Endothelial cell of umbilical vein (primary cell): ENCODE data around the gene NR5A2. TPM values are rescaled to one million over a fixed set of nuclear protein-coding genes. Genes with fewer than 3 reads are reported as not detected.

Experiments
- BruUV-seq: library from RNA; stranded (reverse); fragments of 400-500 nt; replicated peaks from 2 replicates; lab custom pipeline; 2021; lab: Mats Ljungman, UMichigan
- CTCF ChIA-PET: fragments of 300-600, 350-600 bp; sonication (Branson Sonifier 250); formaldehyde crosslinking; loops from one replicate; lab custom pipeline; 2021; ENCODE audit warnings: antibody characterized with exemption, inconsistent platforms; lab: Charles Lee
- POLR2A ChIA-PET: fragments of 300-600, 350-600 bp; sonication (Branson Sonifier 250); formaldehyde crosslinking; loops from one replicate; lab custom pipeline; 2021; ENCODE audit warnings: antibody characterized with exemption, inconsistent platforms; lab: Charles Lee
- DNase-seq: peaks from one replicate; pipeline ENCODE4 v3.0.0-alpha.2; 2011; ENCODE audit warnings: low read depth, low spot score
- FAIRE-seq: peaks from 2 replicates; lab custom pipeline; 2011; peaks lifted over from hg19 to GRCh38; lab: Jason Lieb, UNC
- H2AFZ ChIP-seq: 2 replicates; pipeline ENCODE4 v1.6.0; 2012; ENCODE audit warnings: low read depth, low read length, control low read depth, inconsistent platforms
- H3K27ac ChIP-seq: 2 replicates; pipeline ENCODE4 v1.5.1; 2011; ENCODE audit warnings: low read depth, mild to moderate bottlenecking, control low read depth, low read length, moderate library complexity; ENCODE audit not compliant: insufficient read depth
- H3K27me3 ChIP-seq, 2 experiments: 2 replicates each; pipeline versions ENCODE4 v1.6.0 to v1.6.1; 2011; ENCODE audit warnings: low read length in 2 of 2, mixed read lengths in 1 of 2; ENCODE audit not compliant: control insufficient read depth in 2 of 2, insufficient read depth in 2 of 2
- H3K36me3 ChIP-seq, 2 experiments: 2 replicates in 1 of 2; 3 replicates in 1 of 2; pipeline ENCODE4 v1.5.1; 2011; ENCODE audit warnings: low read length in 2 of 2, mild to moderate bottlenecking in 1 of 2, moderate library complexity in 1 of 2; ENCODE audit not compliant: control insufficient read depth in 2 of 2, insufficient read depth in 2 of 2; ENCODE audit errors: extremely low read depth in 1 of 2
- H3K4me1 ChIP-seq: 3 replicates; pipeline ENCODE4 v1.5.1; 2011; ENCODE audit warnings: mild to moderate bottlenecking, low read length; ENCODE audit not compliant: control insufficient read depth, insufficient read depth; ENCODE audit errors: extremely low read depth
- H3K4me2 ChIP-seq: 2 replicates; pipeline ENCODE4 v1.6.1; 2011; ENCODE audit warnings: low read length, control low read depth, mixed read lengths; ENCODE audit not compliant: insufficient read depth
- H3K4me3 ChIP-seq, 3 experiments: fragments of 200-600 bp in 1 of 3; sonication (generic), shearing (Covaris generic) in 1 of 3; replicated peaks in 1 of 3; 2 replicates each; pipeline ENCODE4 v1.5.1; 2011 to 2016; ENCODE audit warnings: control low read depth in 3 of 3, low read length in 3 of 3, mild to moderate bottlenecking in 2 of 3, inconsistent platforms in 1 of 3, low read depth in 1 of 3, moderate library complexity in 1 of 3; ENCODE audit not compliant: insufficient read depth in 1 of 3
- H3K79me2 ChIP-seq: 2 replicates; pipeline ENCODE4 v1.6.0; 2012; ENCODE audit warnings: low read length, inconsistent platforms; ENCODE audit not compliant: control insufficient read depth, insufficient read depth
- H3K9ac ChIP-seq: replicated peaks from 2 replicates; pipeline ENCODE3; 2011; ENCODE audit warnings: low read length, control low read depth; ENCODE audit not compliant: insufficient read depth; ENCODE audit errors: extremely low read depth
- H3K9me1 ChIP-seq: replicated peaks from 3 replicates; pipeline ENCODE4 v1.6.0; 2011; ENCODE audit warnings: mild to moderate bottlenecking, low read length; ENCODE audit not compliant: control insufficient read depth, insufficient read depth; ENCODE audit errors: extremely low read depth
- H3K9me3 ChIP-seq: replicated peaks from 2 replicates; pipeline ENCODE4 v1.5.1; 2012; ENCODE audit warnings: low read length, inconsistent platforms; ENCODE audit not compliant: control insufficient read depth, insufficient read depth
- H4K20me1 ChIP-seq: replicated peaks from 2 replicates; pipeline ENCODE3; 2011; ENCODE audit warnings: mild to moderate bottlenecking, low read length; ENCODE audit not compliant: control insufficient read depth, insufficient read depth; ENCODE audit errors: extremely low read depth
- CTCF ChIP-seq, 2 donors: IDR thresholded peaks; 1 replicate in 1 of 2; 2 replicates in 1 of 2; pipeline ENCODE4 v1.5.1; 2011; ENCODE audit warnings: low read length in 2 of 2, mild to moderate bottlenecking in 2 of 2, moderate library complexity in 2 of 2, control low read depth in 1 of 2, inconsistent platforms in 1 of 2, low read depth in 1 of 2; ENCODE audit not compliant: insufficient read depth in 1 of 2; ENCODE audit errors: extremely low read depth in 1 of 2
- EZH2 ChIP-seq: IDR thresholded peaks from 2 replicates; pipeline ENCODE4 v1.6.1; 2012; ENCODE audit warnings: borderline replicate concordance, low read depth, mild to moderate bottlenecking, moderate library complexity, low read length, inconsistent platforms; ENCODE audit not compliant: severe bottlenecking
- FOS ChIP-seq: IDR thresholded peaks from 2 replicates; pipeline ENCODE4 v1.6.1; 2011; ENCODE audit warnings: mild to moderate bottlenecking, low read length, moderate library complexity, borderline replicate concordance; ENCODE audit not compliant: insufficient read depth
- GATA2 ChIP-seq: IDR thresholded peaks from 2 replicates; pipeline ENCODE4 v1.7.0; 2011; ENCODE audit warnings: low read depth, mild to moderate bottlenecking, moderate library complexity, mixed read lengths, low read length; ENCODE audit not compliant: insufficient read length, insufficient read depth
- JUN ChIP-seq: IDR thresholded peaks from 2 replicates; pipeline ENCODE4 v1.6.1; 2011; ENCODE audit warnings: borderline replicate concordance, low read depth; ENCODE audit not compliant: insufficient read length, insufficient read depth
- MYC ChIP-seq: IDR thresholded peaks from one replicate; pipeline ENCODE4 v1.6.1; 2011; ENCODE audit warnings: mild to moderate bottlenecking, low read depth, low read length
- POLR2A ChIP-seq: IDR thresholded peaks from 2 replicates; pipeline ENCODE4 v1.6.1; 2012; ENCODE audit warnings: low read depth, mild to moderate bottlenecking, control low read depth, low read length
- POLR2AphosphoS5 ChIP-seq: IDR thresholded peaks from 2 replicates; pipeline ENCODE4 v1.6.1; 2012; ENCODE audit warnings: low read depth, mild to moderate bottlenecking, control low read depth, low read length, moderate library complexity; ENCODE audit not compliant: insufficient read depth
- dilution Hi-C: fragments of 300-500 bp; cut with MboI; formaldehyde crosslinking; loops from one replicate; pipeline ENCODE4 v1.15.0; 2019; ENCODE audit warnings: low sequenced_read_pairs; ENCODE audit not compliant: extremely low pct_ligation_motif_present
- intact Hi-C: fragments of 100-400 bp; cut with micrococcal nuclease; formaldehyde crosslinking; loops from one replicate; pipeline ENCODE4 v1.10.0; 2022
- polyA plus RNA-seq, 4 experiments: library from polyadenylated mRNA; depleted of rRNA in 3 of 4; stranded (reverse) in 3 of 4; unstranded in 1 of 4; fragments of >200 nt; gene quantifications; 2 replicates each; pipeline versions ENCODE4 v1.2.1 to v1.2.3, GENCODE V29; 2011 to 2012; ENCODE audit warnings: missing spikeins in 1 of 4
- total RNA-seq: library from RNA; stranded (reverse); gene quantifications from 2 replicates; pipeline ENCODE4 v1.2.3, GENCODE V29; 2021

Gene NR5A2
- total and polyA plus RNA-seq, 2 donors (not counting 3 experiments of a cell fraction or from before 2014, with no cell fraction given): 3.4 to 12.1 TPM

- POLR2A ChIA-PET: no interaction called here
- Histone ChIP-seq H3K4me3 (no peak overlapping the region), H3K9me3 (no peaks in the 10 kb centered on the region), H4K20me1 (no peaks in the 10 kb centered on the region), H3K9me1 (no peaks in the 10 kb centered on the region), H2AFZ (no peak overlapping the region), H3K36me3 (no peaks in the 10 kb centered on the region), H3K4me2 (no peak overlapping the region), H3K9ac (no peak overlapping the region), H3K27me3 (no peaks in the 10 kb centered on the region), H3K4me1 (no peaks in the 10 kb centered on the region), H3K27ac (no peak overlapping the region), H3K79me2 (no peaks in the 10 kb centered on the region)
- dilution Hi-C loops: no loop called here
- TF ChIP-seq MYC: no peak
- no peak for TF ChIP-seq POLR2A
- TF ChIP-seq FOS: no peak
- no peak for TF ChIP-seq GATA2
- no peak for TF ChIP-seq JUN
- TF ChIP-seq CTCF (IDR thresholded peaks at IDR 0.05; ENCODE audit: extremely low read depth in 1 of 2, insufficient read depth in 1 of 2, low read depth in 1 of 2, low read length in 2 of 2): no peak
- no peak for TF ChIP-seq POLR2AphosphoS5
- TF ChIP-seq EZH2: no peak
- BruUV-seq: no TSS peak
- DNase-seq: no peak
- intact Hi-C loops: no loop called here
- no peak for FAIRE-seq
- CTCF ChIA-PET: interaction anchor here (1.1 to 1.6 kb wide), 3 partner anchors 10 to 23 kb away, joined by 3 to 5 read pairs (median 4); no protein-coding TSS in a partner anchor
Observed at GRCh38 chr1:200161801-200162200, 134.3 kb downstream of the NR5A2 start.
